Stimulated activated CD4-positive, alpha-beta T cell treated with anti-CD3 and anti-CD28 coated beads, Interleukin-1b, Interleukin-23, amount 100 ng/mL, for 1 hour (primary cell): ENCODE results near the gene MAGI2.

Experiments used
- DNase-seq, 2 donors: peaks; one replicate each; pipeline ENCODE4 v3.0.0-alpha.2; 2020; ENCODE audit warnings: low read depth in 2 of 2

Gene MAGI2

GRCh38 chr7:78420001-78420400 is 1033.5 kb downstream of the MAGI2 start:
- no peak for DNase-seq

GRCh38 chr7:78417180-78417853 is 1036.2 kb downstream of the MAGI2 start:
- DNase-seq, result no peak

- no peak for DNase-seq
These were observed 1039.9 kb downstream of the MAGI2 start for GRCh38 chr7:78413568-78413967.

GRCh38 chr7:78412216-78412858 is 1041.1 kb downstream of the MAGI2 start:
- no peak for DNase-seq

- DNase-seq, result no peak
These were observed 1046.4 kb downstream of the MAGI2 start for GRCh38 chr7:78407031-78407430.

- DNase-seq, result no peak
These were observed 1046.9 kb downstream of the MAGI2 start for GRCh38 chr7:78406531-78406930.

GRCh38 chr7:78402096-78402495 is 1051.4 kb downstream of the MAGI2 start:
- DNase-seq, result no peak

- DNase-seq, result no peak
These were observed 1053.4 kb downstream of the MAGI2 start for GRCh38 chr7:78400038-78400437.

- no peak for DNase-seq
These were observed 1054.3 kb downstream of the MAGI2 start for GRCh38 chr7:78399033-78399769.

GRCh38 chr7:78398576-78398975 is 1054.9 kb downstream of the MAGI2 start:
- no peak for DNase-seq

GRCh38 chr7:78398081-78398480 is 1055.4 kb downstream of the MAGI2 start:
- DNase-seq, result no peak

- DNase-seq, result no peak
These were observed 1057.3 kb downstream of the MAGI2 start for GRCh38 chr7:78396210-78396609.

GRCh38 chr7:78395298-78396036 is 1058.0 kb downstream of the MAGI2 start:
- DNase-seq, result no peak

GRCh38 chr7:78389022-78389421 is 1064.4 kb downstream of the MAGI2 start:
- DNase-seq, result no peak

GRCh38 chr7:78386520-78386919 is 1066.9 kb downstream of the MAGI2 start:
- DNase-seq, result no peak

- no peak for DNase-seq
These were observed 1070.2 kb downstream of the MAGI2 start for GRCh38 chr7:78383096-78383880.

GRCh38 chr7:78379148-78379547 is 1074.3 kb downstream of the MAGI2 start:
- no peak for DNase-seq

- no peak for DNase-seq
These were observed 1075.9 kb downstream of the MAGI2 start for GRCh38 chr7:78377532-78377931.

GRCh38 chr7:78370936-78371335 is 1082.5 kb downstream of the MAGI2 start:
- DNase-seq, result no peak

GRCh38 chr7:78368771-78369170 is 1084.7 kb downstream of the MAGI2 start:
- no peak for DNase-seq

- no peak for DNase-seq
These were observed 1086.1 kb downstream of the MAGI2 start for GRCh38 chr7:78367280-78367773.
